ENCODE data around the gene SLC25A26.

- TF ChIP-seq CTCF (IDR thresholded peaks at IDR 0.05) (no peak), EP300 (IDR thresholded peaks at IDR 0.05) (no peak)
Measured at GRCh38 chr3:66401675-66402491, 181.1 kb downstream of the SLC25A26 start.

Measured in gastroesophageal sphincter (tissue), 3 donors.